SK-N-SH (cell line): ENCODE data around the gene ACYP2.
"Not testable (repeated sequence)": the region's sequence is repeated elsewhere in the genome, so short reads cannot be mapped to it uniquely, and the experiment has no call there.

Source experiments
- CTCF ChIP-seq: fragments of 200-600 bp; sonication (generic); IDR thresholded peaks from 2 replicates; pipeline ENCODE4 v1.6.1; 2017; ENCODE audit warnings: antibody characterized with exemption, mild to moderate bottlenecking, moderate library complexity
- EP300 ChIP-seq, 2 experiments: IDR thresholded peaks; 2 replicates each; pipeline versions ENCODE4 v1.4.0 to v1.6.1; 2012; ENCODE audit warnings: borderline replicate concordance in 1 of 2, low read depth in 1 of 2, low read length in 1 of 2
- GABPA ChIP-seq: IDR thresholded peaks from 2 replicates; pipeline ENCODE4 v1.4.0; 2012; ENCODE audit warnings: low read depth, mild to moderate bottlenecking
- POLR2AphosphoS5 ChIP-seq: IDR thresholded peaks from 2 replicates; pipeline ENCODE4 v1.6.1; 2012; ENCODE audit warnings: low read depth, low read length
- RAD21 ChIP-seq: IDR thresholded peaks from 2 replicates; pipeline ENCODE4 v1.6.1; 2012; ENCODE audit warnings: mild to moderate bottlenecking, low read length
- RCOR1 ChIP-seq: fragments of 150-350 bp; IDR thresholded peaks from 2 replicates; pipeline ENCODE4 v1.6.1; 2017; ENCODE audit warnings: antibody characterized with exemption, low read length
- RXRA ChIP-seq: IDR thresholded peaks from 2 replicates; pipeline ENCODE4 v1.4.0; 2012; ENCODE audit warnings: low read depth, mild to moderate bottlenecking, borderline replicate concordance
- SIN3A ChIP-seq: IDR thresholded peaks from 2 replicates; pipeline ENCODE4 v1.6.1; 2012; ENCODE audit warnings: low read depth, mild to moderate bottlenecking, low read length, moderate library complexity, borderline replicate concordance
- SMC3 ChIP-seq: IDR thresholded peaks from 2 replicates; pipeline ENCODE4 v1.6.1; 2012; ENCODE audit warnings: low read depth, low read length, improper control_type of control experiment
- TAF1 ChIP-seq: IDR thresholded peaks from 2 replicates; pipeline ENCODE4 v1.6.1; 2012; ENCODE audit warnings: low read depth, mild to moderate bottlenecking, low read length, moderate library complexity, borderline replicate concordance

- not testable (repeated sequence) for TF ChIP-seq SIN3A; CTCF; TAF1; EP300 (IDR thresholded peaks at IDR 0.05; ENCODE audit: borderline replicate concordance in 1 of 2, low read depth in 1 of 2, low read length in 1 of 2); RCOR1; GABPA; RAD21; SMC3; RXRA; POLR2AphosphoS5
These were observed 11.8 kb downstream of the ACYP2 start for GRCh38 chr2:54127174-54127573.
